Stimulated activated CD8-positive, alpha-beta memory T cell treated with anti-CD3 and anti-CD28 coated beads, Interleukin-4, amount 100 ng/mL, for 4 hours (primary cell): ENCODE measurements around the gene LRRC37A3.
A peak's percentile ranks its signal among the peaks of the same experiment; 100 is the strongest.
"Not testable (repeated sequence)": the region's sequence is repeated elsewhere in the genome, so short reads cannot be mapped to it uniquely, and the experiment has no call there.

Experiments used
- DNase-seq, 2 donors: peaks; one replicate each; pipeline ENCODE4 v3.0.0-alpha.2; 2020; ENCODE audit warnings: low read depth in 2 of 2, low spot score in 1 of 2

Gene LRRC37A3

DNA sequence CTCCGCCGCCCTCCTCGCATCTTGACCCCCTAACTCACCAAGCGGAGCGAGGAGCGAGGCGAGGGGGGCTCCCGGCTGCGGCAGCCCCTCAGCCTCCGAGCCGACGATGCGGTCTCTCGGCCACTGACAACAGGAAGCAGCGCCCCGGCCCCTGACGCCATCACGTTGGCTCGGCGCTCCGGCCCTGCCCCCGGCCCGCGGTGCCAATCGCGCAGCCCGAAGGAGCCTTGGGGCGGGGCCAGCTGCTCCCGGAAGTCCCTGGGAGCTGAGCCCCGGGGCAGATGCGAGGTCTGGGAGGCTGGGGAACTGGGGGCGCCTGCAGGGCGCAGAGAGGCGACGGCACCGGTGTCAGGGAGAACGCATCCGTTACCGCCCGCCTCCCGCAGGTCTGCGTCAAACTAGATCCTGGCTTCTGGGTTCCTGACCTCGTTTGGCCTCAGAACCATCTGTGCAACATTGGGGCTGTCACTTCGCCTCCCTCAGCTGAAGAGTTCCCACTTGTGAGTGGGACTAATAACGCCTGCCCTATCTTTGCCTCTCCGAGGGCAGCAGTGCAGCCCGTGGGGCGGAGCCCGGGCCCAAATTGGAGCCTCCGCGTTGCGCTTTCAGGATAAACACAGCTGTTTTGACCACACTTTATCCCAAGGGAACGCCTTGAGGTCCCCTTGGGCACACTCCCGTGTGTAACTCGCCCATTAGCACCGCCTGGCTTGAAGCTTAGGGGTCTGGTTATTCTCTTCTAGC lies 82.1 kb downstream of the LRRC37A3 start:
- peak; percentile 48 to 75 for DNase-seq

DNA sequence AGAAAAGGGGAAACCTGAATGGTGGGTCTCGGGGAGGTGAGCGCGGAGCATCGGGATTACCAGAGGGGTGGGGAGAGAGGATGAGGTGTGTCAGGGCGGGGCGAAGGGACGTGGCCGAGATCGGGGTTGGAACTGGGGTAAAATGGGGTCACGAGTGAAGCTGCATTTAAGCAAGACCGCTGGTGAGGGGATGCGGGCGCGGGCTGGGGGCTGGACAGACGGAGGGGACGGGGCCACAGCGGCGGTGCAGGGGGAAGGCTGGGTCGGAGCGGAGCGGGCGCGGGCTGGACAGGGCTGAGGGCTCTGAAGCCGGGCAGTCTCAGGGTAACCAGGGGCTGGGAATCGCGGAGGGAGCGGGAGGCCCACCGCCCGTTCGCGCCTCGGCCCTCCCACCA lies 82.7 kb downstream of the LRRC37A3 start:
- DNase-seq = not testable (repeated sequence)

DNA sequence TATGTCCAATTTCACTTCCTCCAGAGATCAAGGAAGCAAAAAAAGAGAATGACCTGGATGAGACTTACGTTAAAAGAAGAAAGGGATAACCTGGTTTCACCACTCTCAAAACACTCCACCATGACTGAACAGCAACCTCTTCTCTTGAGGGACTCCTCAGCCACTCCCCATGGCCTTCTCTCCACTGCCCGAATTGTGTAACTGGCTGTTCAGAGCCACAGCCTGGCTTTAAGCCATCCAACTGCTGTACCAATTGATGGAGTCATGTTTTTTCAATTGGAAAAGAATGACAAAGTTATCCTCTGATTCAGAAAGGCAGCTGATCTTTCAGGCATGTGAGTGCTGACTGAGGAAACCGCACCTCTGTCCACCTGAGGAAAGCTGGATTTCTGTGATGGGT lies 85.2 kb downstream of the LRRC37A3 start:
- not testable (repeated sequence) for DNase-seq

DNA sequence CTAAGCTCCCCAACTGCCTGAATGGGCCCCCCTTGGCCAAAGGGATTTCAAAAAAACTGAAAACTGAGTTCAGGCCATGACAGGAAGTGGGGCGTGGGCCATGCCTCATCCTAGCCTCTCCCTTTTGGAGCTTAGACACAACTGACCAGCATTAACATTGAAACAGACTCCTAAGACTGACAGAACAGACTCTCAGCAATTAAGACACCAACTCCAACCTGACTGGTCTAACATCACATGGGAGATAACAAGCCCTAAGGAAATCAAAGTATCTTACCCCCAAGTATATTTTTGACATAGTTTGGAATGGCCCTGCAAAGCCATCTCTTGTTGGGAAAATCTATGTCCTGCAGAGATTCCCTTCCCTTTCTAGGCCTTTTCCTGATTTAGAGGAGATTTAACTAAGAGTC lies 88.6 kb downstream of the LRRC37A3 start:
- not testable (repeated sequence) for DNase-seq

DNA sequence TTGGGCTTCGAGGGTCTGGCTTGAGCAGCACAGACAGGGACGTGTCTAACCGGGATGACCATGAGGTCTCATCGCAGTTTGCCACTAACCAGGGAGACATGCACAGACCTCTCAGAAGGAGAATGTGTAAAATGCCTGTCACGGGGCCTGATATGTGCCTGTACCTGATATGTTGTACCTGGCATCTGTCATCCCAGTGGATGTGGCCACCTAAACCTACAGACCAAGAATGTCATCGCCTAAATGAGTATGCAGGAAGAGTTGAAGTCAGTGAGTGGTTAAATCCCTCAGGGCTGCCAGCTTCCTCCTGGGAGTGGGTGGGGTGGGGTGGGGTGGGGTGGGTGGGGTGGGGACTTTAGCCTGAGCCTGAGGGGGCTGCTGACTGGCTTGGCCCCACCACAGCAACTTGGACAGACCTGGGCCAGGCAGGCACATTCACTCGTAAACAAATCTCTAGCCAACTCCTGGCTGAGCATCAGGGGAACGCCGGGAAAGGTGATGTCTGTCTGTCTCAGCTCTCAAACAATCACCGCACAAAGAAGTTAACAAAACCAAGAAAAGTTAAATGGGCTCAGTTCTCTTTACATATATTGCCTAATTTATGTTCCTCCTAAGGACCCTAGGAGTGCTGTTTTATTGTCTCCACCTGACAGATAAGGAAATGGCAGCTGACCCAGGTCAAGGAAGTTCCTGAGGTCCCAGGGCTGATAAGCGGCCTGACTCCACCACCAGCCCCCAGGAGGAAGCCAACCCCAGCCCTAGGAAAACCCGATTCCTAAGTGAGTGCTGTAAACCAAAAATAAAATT lies 89.3 kb downstream of the LRRC37A3 start:
- DNase-seq = not testable (repeated sequence)

DNA sequence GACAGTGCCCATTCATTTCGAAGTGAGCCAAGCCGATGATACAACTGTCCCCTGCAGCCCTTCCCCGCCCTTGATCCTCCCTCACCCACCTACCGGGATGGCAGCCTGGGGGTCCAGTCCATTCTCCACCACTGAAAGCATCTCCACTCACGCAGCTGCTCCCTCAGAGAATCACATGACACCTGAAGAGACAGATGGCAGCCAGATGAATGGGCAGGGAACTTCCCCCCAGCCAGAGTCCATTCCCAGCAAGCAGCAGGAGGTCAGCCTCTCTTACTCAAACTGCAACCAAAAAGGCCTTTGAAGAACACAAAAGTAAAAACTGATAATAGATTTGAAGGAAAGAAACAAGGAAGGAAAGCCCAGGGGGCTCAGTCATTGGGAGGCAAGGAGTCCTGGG lies 90.2 kb downstream of the LRRC37A3 start:
- DNase-seq = not testable (repeated sequence)

DNA sequence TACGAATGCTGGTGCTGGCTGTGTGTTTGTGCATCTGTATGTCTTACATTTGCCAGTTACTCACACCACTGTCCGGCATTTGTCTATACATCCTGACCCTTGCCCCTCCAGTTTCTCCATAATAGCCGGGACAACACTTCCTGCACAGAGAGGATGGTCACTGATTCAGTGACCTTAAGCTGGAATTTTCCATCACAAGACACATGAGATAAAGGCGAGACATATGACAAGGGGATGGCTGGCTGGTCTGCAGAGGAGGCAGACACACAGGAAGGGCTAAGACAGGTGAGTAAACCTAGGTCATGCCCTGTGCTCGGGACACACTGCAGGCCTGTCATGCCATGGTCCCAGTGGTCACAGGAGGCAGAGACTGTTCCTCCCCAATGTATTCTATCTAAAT lies 100.4 kb downstream of the LRRC37A3 start:
- not testable (repeated sequence) for DNase-seq

DNA sequence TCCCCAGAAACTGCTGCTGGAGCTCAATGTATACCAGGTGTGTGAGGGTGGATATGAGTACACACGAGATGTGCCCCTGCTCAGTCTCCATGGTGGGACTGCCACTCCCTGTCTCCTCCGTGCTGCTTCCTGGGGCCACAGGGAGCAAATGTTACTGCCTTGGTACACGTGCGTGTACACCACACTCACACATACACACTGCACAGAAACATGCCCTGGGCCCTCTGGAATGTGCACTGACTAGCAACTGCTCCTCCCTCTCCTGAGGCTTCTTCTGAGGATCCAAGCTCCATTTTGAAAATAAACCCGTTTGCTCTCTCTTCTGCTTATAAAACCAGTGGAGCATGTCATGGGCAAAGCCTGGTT lies 103.5 kb downstream of the LRRC37A3 start:
- DNase-seq = not testable (repeated sequence)

DNA sequence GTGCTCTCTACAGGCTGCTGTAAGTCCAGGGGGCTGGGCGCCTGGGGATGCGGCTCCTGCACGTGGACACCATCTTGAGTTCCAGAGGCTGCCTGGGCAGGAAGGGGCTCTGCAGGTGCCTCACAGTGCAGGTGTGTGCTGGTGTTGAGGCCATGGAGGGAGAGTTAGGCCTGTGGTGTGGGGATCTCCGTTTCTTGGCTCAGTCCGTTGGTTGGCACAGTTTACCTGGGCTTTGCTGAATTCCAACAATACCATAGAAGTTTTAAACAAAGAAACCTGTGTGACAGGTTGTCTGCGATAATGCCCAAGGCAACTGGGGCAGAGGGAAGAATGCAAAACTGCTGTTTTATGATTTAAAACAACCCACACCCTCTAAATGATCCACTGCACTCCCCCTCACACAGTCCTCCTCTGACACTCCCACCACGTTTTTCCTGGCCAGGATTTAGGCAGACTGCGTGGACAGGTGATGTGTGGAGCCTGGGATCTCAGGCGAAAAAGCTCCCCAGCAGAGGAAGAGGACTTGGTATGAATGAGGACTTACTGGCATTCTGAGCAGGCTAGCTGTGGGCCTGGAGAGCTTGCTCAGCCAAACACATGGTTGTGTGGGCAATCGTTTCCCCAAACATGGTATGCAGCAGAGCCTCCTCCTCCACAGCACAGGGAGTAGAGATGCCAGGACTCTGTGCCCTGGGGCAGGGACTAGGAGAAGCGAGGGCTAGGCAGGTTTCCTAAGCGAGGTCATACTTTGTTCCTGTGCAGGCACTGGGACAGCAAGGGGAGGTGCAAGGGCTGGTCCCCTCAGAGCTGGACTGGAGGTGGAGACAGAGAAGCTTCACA lies 104.1 kb downstream of the LRRC37A3 start:
- DNase-seq = not testable (repeated sequence)

DNA sequence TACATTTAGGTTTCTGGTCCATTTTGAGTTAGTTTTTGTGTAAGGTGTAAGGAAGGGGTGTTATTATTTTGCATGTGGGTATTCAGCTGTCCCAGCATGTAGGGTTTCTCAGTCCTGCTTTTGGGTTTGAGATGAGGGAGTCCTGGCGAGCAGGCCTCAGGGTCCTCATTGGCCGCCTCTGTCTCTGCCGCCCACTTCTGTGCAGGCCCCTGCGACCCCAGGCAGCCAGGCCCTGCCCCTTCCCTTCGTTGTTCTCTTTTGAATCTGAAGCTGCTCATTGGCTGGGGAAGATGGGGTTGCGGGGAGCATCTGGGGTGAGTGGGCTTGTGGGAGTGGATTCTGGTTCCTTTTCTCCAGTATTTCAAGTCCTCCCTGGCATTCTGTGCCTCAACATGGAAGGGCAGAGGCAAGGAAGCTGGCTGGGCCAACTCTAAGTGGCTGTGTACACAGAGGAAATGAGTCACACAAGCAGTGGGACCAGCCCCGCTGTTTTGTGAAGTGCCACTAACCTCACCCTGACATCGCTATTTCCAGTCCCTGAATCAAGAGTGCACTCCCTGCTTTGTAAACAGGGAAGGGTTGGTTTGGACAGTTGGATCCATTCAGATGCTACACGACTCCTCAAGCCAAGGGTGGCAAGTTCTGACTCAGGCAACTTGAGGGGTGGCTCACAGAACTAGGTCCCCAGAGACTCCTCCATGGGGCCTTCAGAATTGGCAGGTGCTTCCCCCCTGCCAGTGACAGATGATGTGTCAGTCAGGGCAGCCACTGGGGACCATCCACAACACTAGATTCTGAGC lies 110.9 kb downstream of the LRRC37A3 start:
- peak; percentile 14 to 26 for DNase-seq
